Activated naive CD4-positive, alpha-beta T cell treated with anti-CD3 and anti-CD28 coated beads, Interleukin-2, amount 50 U/mL, for 24 hours (primary cell): ENCODE results near the gene NSMCE1.
"Not testable (repeated sequence)": the region's sequence is repeated elsewhere in the genome, so short reads cannot be mapped to it uniquely, and the experiment has no call there.

ENCODE experiments used
- H3K27ac Mint-ChIP-seq: one replicate; pipeline ENCODE4 v1.8.0; 2021; ENCODE audit warnings: mild to moderate bottlenecking, mixed read lengths
- H3K27me3 Mint-ChIP-seq: one replicate; pipeline ENCODE4 v1.8.0; 2021; ENCODE audit warnings: mixed read lengths
- H3K36me3 Mint-ChIP-seq: one replicate; pipeline ENCODE4 v1.8.0; 2021; ENCODE audit warnings: mixed read lengths
- H3K4me1 Mint-ChIP-seq: one replicate; pipeline ENCODE4 v1.8.0; 2021; ENCODE audit warnings: mixed read lengths
- H3K4me3 Mint-ChIP-seq: one replicate; pipeline ENCODE4 v1.8.0; 2021; ENCODE audit warnings: mild to moderate bottlenecking, mixed read lengths
- H3K9me3 Mint-ChIP-seq: one replicate; pipeline ENCODE4 v1.8.0; 2021; ENCODE audit warnings: mixed read lengths

The NSMCE1 gene

GRCh38 chr16:27265982-27266381 lies 2.6 kb downstream of the NSMCE1 start:
- H3K27ac Mint-ChIP-seq, result peak overlapping the region; percentile 37
- H3K4me1 Mint-ChIP-seq, result peaks cover 74% of the 10 kb centered on the region
- H3K4me3 Mint-ChIP-seq, result peak overlapping the region; percentile 20
- H3K27me3 Mint-ChIP-seq, result no peaks in the 10 kb centered on the region
- no peaks in the 10 kb centered on the region for H3K9me3 Mint-ChIP-seq
- H3K36me3 Mint-ChIP-seq, result peaks cover 16% of the 10 kb centered on the region

GRCh38 chr16:27264151-27264550 lies 4.4 kb downstream of the NSMCE1 start:
- Mint-ChIP-seq H3K36me3 (peaks cover 16% of the 10 kb centered on the region), H3K9me3 (no peaks in the 10 kb centered on the region), H3K4me3 (peak overlapping the region; percentile 66), H3K27me3 (no peaks in the 10 kb centered on the region), H3K4me1 (peaks cover 69% of the 10 kb centered on the region), H3K27ac (peak overlapping the region; percentile 1)

- H3K27me3 Mint-ChIP-seq, H3K4me3 Mint-ChIP-seq, H3K9me3 Mint-ChIP-seq: not testable (repeated sequence)
- Mint-ChIP-seq H3K27ac (peak overlapping the region; percentile 56), H3K36me3 (peaks cover 15% of the 10 kb centered on the region), H3K4me1 (peaks cover 80% of the 10 kb centered on the region)
These were observed 5.6 kb downstream of the NSMCE1 start for GRCh38 chr16:27262904-27263423.

GRCh38 chr16:27259710-27260109 lies 8.9 kb downstream of the NSMCE1 start:
- H3K36me3 Mint-ChIP-seq, result peaks cover 27% of the 10 kb centered on the region
- peaks cover 89% of the 10 kb centered on the region for H3K4me1 Mint-ChIP-seq
- H3K27ac Mint-ChIP-seq, result peak overlapping the region; percentile 24
- H3K4me3 Mint-ChIP-seq, result no peak overlapping the region
- no peaks in the 10 kb centered on the region for H3K9me3 Mint-ChIP-seq
- no peaks in the 10 kb centered on the region for H3K27me3 Mint-ChIP-seq

DNA sequence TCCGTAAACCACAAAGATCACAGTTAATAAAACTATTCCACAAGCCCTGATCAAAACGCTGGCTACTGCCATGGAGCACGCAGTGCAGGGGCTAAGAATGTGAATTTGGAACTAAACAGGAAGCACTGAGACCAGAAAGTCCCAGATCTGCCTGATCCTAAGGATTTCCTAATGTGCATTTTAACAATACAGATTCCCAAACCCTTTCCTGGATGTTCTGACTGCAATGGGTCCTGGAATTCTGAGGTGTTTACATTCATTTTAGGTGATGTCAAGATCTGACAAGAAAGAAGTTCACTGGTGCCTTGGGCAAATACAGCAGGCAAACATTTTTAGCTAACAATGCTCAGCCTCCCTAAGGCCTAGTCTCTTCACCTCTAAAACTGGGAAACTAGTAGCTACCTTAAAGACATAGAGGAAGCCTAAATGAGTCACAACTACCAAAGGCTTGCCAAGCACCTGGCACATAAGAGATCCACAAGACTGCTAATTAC lies 10.3 kb downstream of the NSMCE1 start:
- H3K9me3 Mint-ChIP-seq, result no peaks in the 10 kb centered on the region
- no peaks in the 10 kb centered on the region for H3K27me3 Mint-ChIP-seq
- H3K4me1 Mint-ChIP-seq, result peaks cover 91% of the 10 kb centered on the region

GRCh38 chr16:27257271-27257670 lies 11.3 kb downstream of the NSMCE1 start:
- Mint-ChIP-seq H3K9me3 (no peaks in the 10 kb centered on the region), H3K36me3 (peaks cover 29% of the 10 kb centered on the region), H3K27ac (peak overlapping the region; percentile 53), H3K4me3 (peak overlapping the region; percentile 6), H3K27me3 (no peaks in the 10 kb centered on the region), H3K4me1 (peaks cover 89% of the 10 kb centered on the region)

More for the DNA sequence above, 10.3 kb downstream of the NSMCE1 start:
- Mint-ChIP-seq H3K4me3 (peak overlapping the region; percentile 34), H3K27ac (peak overlapping the region; percentile 86), H3K36me3 (peaks cover 34% of the 10 kb centered on the region)

DNA sequence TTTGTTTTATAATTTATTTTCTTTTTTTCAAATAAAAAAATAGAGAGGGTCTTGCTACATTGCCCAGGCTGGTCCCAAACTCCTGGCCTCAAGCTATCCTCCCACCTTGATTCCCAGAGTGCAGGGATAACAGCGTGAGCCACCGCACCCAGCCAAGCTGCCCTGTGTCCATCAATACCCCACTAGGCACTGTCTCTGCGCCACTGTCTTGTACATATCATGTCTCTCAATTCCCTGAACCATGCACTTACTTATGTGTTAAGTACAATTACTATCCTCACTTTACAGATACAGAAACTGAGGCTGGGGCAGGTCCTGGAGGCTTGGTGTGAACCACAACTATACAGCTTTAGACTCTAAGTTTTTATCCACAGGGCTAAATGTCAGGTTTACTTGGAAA lies 11.7 kb downstream of the NSMCE1 start:
- Mint-ChIP-seq H3K27me3 (no peaks in the 10 kb centered on the region), H3K4me1 (peaks cover 89% of the 10 kb centered on the region), H3K36me3 (peaks cover 29% of the 10 kb centered on the region)

DNA sequence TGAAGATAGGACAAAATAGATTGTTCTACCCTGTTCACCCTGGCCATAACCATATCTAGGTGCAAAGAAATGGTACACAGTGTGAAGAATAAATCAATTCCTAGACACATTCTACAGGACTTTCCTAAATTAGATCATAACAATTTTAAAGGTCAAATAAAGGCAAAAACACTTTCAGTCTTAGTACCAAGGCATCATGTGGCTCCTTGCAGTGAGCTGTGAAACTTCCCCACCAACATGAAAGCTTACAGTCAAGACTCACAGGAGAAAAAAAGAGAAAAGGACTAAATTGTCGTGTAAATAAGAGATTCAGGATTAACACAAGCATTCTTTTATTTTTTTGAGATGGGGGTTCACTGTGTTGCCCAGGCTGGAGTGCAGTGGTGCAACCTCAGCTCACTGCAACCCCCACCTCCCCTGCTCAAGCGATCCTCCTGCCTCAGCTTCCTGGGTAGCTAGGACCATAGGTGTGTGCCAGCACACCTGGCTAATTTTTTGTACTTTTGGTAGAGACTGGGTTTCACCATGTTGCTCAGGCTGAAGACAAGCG lies 14.2 kb downstream of the NSMCE1 start:
- peaks cover 93% of the 10 kb centered on the region for H3K4me1 Mint-ChIP-seq
- peaks cover 37% of the 10 kb centered on the region for H3K36me3 Mint-ChIP-seq
- no peaks in the 10 kb centered on the region for H3K27me3 Mint-ChIP-seq
- H3K9me3 Mint-ChIP-seq, result no peaks in the 10 kb centered on the region
- H3K4me3 Mint-ChIP-seq, result peak overlapping the region; percentile 84
- peak overlapping the region; percentile 98 for H3K27ac Mint-ChIP-seq

More for the DNA sequence above, 11.7 kb downstream of the NSMCE1 start:
- H3K4me3 Mint-ChIP-seq, result peak overlapping the region; percentile 6
- H3K9me3 Mint-ChIP-seq, result no peaks in the 10 kb centered on the region
- H3K27ac Mint-ChIP-seq, result peak overlapping the region; percentile 53

- Mint-ChIP-seq H3K4me3 (peak overlapping the region; percentile 84), H3K27me3 (no peaks in the 10 kb centered on the region), H3K9me3 (no peaks in the 10 kb centered on the region), H3K36me3 (peaks cover 40% of the 10 kb centered on the region), H3K4me1 (peaks cover 90% of the 10 kb centered on the region), H3K27ac (peak overlapping the region; percentile 98)
These were observed 15.0 kb downstream of the NSMCE1 start for GRCh38 chr16:27253526-27253930.

DNA sequence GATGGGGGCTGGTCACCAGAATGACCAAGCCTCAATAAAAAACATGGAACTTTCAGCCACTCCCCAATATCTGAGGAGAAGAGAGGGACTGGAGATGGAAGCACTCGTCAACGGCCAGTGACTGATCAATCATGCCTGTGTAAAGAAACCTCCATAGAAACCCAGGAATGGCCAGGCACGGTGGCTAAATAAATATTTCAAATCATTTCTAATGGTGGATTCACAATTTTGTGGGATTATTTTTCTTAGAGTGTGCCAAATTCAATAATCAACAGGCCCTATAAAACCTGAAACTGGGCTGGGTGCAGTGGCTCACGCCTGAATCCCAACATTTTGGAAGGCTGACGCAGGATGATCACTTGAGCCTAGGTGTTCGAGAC lies 16.4 kb downstream of the NSMCE1 start:
- H3K4me3 Mint-ChIP-seq, result peak overlapping the region; percentile 57
- H3K9me3 Mint-ChIP-seq, result no peaks in the 10 kb centered on the region
- peaks cover 45% of the 10 kb centered on the region for H3K36me3 Mint-ChIP-seq
- H3K4me1 Mint-ChIP-seq, result peaks cover 88% of the 10 kb centered on the region
- H3K27me3 Mint-ChIP-seq, result no peaks in the 10 kb centered on the region
- peak overlapping the region; percentile 98 for H3K27ac Mint-ChIP-seq

DNA sequence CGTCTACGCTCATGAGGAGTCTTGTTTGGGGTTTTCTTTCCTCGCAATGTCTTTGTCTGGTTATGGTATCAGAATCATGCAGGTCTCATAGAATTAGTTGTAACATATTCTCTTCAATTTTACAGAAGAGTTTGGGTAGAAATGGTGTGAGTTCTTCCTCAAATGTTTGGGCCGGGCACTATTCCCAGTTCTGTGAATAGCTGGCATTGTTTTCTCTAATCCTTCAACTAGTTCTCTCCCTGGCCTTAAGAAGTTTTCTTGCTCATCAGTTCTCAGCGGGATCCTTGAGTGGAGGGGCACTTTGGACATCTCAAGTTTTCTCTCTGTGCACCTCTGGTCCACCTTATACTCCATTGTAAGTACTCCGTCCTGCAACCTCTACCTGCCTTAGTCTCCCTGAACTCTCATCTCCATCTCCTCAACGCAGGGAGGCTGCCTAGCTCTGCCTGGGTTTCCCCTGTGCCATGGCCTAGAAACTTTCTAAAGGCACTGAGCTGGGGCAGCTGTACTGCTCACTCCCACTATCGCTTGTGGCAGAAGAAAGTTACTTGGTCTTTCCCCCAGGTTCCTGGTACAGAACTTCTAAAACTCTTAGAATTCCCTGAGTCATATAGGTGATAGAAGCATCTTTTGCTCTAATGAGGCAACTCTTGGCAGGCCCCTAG lies 16.9 kb downstream of the NSMCE1 start:
- H3K36me3 Mint-ChIP-seq, result peaks cover 44% of the 10 kb centered on the region
- H3K9me3 Mint-ChIP-seq, result no peaks in the 10 kb centered on the region
- peak overlapping the region; percentile 98 for H3K27ac Mint-ChIP-seq
- peaks cover 88% of the 10 kb centered on the region for H3K4me1 Mint-ChIP-seq
- H3K27me3 Mint-ChIP-seq, result no peaks in the 10 kb centered on the region
- H3K4me3 Mint-ChIP-seq, result peak overlapping the region; percentile 57

DNA sequence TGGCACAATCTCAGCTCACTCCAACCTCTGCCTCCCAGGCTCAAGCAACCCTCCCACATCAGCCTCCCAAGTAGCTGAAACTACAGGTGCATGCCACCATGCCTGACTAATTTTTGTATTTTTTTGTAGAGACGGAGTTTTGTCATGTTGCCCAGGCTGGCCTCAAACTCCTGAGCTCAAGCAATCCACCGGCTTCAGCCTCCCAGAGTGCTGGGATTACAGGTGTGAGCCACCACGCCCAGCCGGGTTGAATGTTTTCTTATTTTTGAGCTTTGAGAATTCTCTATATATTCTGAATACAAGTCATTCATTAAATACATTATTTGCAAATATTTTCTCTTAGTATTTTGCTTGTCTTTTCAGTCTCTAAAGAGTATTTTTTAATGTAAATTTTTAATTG lies 19.7 kb downstream of the NSMCE1 start:
- Mint-ChIP-seq H3K4me3 (peak overlapping the region; percentile 15), H3K27ac (peak overlapping the region; percentile 46), H3K36me3 (peaks cover 32% of the 10 kb centered on the region), H3K4me1 (peaks cover 88% of the 10 kb centered on the region)
- H3K27me3 Mint-ChIP-seq, H3K9me3 Mint-ChIP-seq: not testable (repeated sequence)

- Mint-ChIP-seq H3K9me3 (no peaks in the 10 kb centered on the region), H3K27me3 (no peaks in the 10 kb centered on the region), H3K27ac (peak overlapping the region; percentile 86), H3K4me1 (peaks cover 88% of the 10 kb centered on the region), H3K36me3 (peaks cover 28% of the 10 kb centered on the region), H3K4me3 (no peak overlapping the region)
These were observed 20.5 kb downstream of the NSMCE1 start for GRCh38 chr16:27248036-27248435.

GRCh38 chr16:27247076-27247475 lies 21.5 kb downstream of the NSMCE1 start:
- Mint-ChIP-seq H3K36me3 (peaks cover 28% of the 10 kb centered on the region), H3K4me1 (peaks cover 89% of the 10 kb centered on the region)

GRCh38 chr16:27246439-27246838 lies 22.1 kb downstream of the NSMCE1 start:
- H3K36me3 Mint-ChIP-seq, result peaks cover 26% of the 10 kb centered on the region
- H3K27me3 Mint-ChIP-seq, result no peaks in the 10 kb centered on the region
- H3K27ac Mint-ChIP-seq, result peak overlapping the region; percentile 81
- peaks cover 89% of the 10 kb centered on the region for H3K4me1 Mint-ChIP-seq
- no peak overlapping the region for H3K4me3 Mint-ChIP-seq
- H3K9me3 Mint-ChIP-seq, result no peaks in the 10 kb centered on the region

More at GRCh38 chr16:27247076-27247475, 21.5 kb downstream of the NSMCE1 start:
- H3K27ac Mint-ChIP-seq, result peak overlapping the region; percentile 77
- H3K27me3 Mint-ChIP-seq, H3K4me3 Mint-ChIP-seq, H3K9me3 Mint-ChIP-seq: not testable (repeated sequence)
